Measurements from ENCODE around the gene VEGFA. TPM values are rescaled to one million over a fixed set of nuclear protein-coding genes. Genes with fewer than 3 reads are reported as not detected.
"Not testable (repeated sequence)": the region's sequence is repeated elsewhere in the genome, so short reads cannot be mapped to it uniquely, and the experiment has no call there.

VEGFA gene
- total RNA-seq, 1 experiment from 2014 or later: 112 TPM

- TF ChIP-seq CTCF (conservative IDR thresholded peaks at IDR 0.05): peak; percentile 50
- TF ChIP-seq EZH2 (IDR thresholded peaks at IDR 0.05; ENCODE audit: low read depth): no peak
- Histone ChIP-seq H3K9me2 (ENCODE audit: insufficient read depth) (no peaks in the 10 kb centered on the region), H3K36me3 (ENCODE audit: low read depth) (no peaks in the 10 kb centered on the region), H3K4me3 (no peak overlapping the region), H3K4me2 (no peak overlapping the region), H3K79me2 (ENCODE audit: low read depth) (no peaks in the 10 kb centered on the region), H3K27me3 (ENCODE audit: insufficient read depth, low read depth) (no peaks in the 10 kb centered on the region), H4K20me1 (ENCODE audit: insufficient read depth) (no peaks in the 10 kb centered on the region), H2AFZ (no peak overlapping the region), H3K9me3 (ENCODE audit: insufficient read depth, low read depth) (no peaks in the 10 kb centered on the region), H3K27ac (no peak overlapping the region), H3F3A (ENCODE audit: insufficient read depth, low read depth) (peaks cover 11% of the 10 kb centered on the region; the same call in 1 of the 2 replicates), H3K4me1 (replicated peaks; ENCODE audit: insufficient read depth) (peaks cover 28% of the 10 kb centered on the region)
- ChIA-PET CTCF (interaction anchor here (0.7 kb wide), 1 partner anchor 42 kb away, joined by 4 read pairs; no protein-coding TSS in a partner anchor), POLR2A (ENCODE audit: unreplicated experiment) (interaction anchor here (0.5 to 0.6 kb wide), 2 partner anchors 43 to 151 kb away, joined by 4 to 9 read pairs; no protein-coding TSS in a partner anchor)
- BruUV-seq (replicated peaks): no TSS peak
- peak in 1 of 2 experiments; percentile 42 for DNase-seq
- intact Hi-C loops (cut with micrococcal nuclease; ENCODE audit: unreplicated experiment): no loop called here
Observed at GRCh38 chr6:43817192-43817591, 47.2 kb downstream of the VEGFA start.

- H3K27ac ChIP-seq; H2AFZ ChIP-seq; H3K27me3 ChIP-seq (ENCODE audit: insufficient read depth, low read depth); intact Hi-C loops (cut with micrococcal nuclease; ENCODE audit: unreplicated experiment); H3K9me3 ChIP-seq (ENCODE audit: insufficient read depth, low read depth); H3K36me3 ChIP-seq (ENCODE audit: low read depth); H4K20me1 ChIP-seq (ENCODE audit: insufficient read depth); H3K4me3 ChIP-seq; H3K4me2 ChIP-seq; H3K79me2 ChIP-seq (ENCODE audit: low read depth); DNase-seq; BruUV-seq (replicated peaks); POLR2A ChIA-PET (ENCODE audit: unreplicated experiment); H3K9me2 ChIP-seq (ENCODE audit: insufficient read depth): not testable (repeated sequence)
- CTCF ChIA-PET: interaction anchor here (0.6 to 0.7 kb wide), 2 partner anchors 11 to 405 kb away, joined by 3 to 4 read pairs; no protein-coding TSS in a partner anchor
- Histone ChIP-seq H3K4me1 (replicated peaks; ENCODE audit: insufficient read depth) (peaks cover 14% of the 10 kb centered on the region), H3F3A (ENCODE audit: insufficient read depth, low read depth) (peaks cover 11% of the 10 kb centered on the region; the same call in 1 of the 2 replicates)
Observed at GRCh38 chr6:43818973-43819372, 49.0 kb downstream of the VEGFA start.

- Histone ChIP-seq H2AFZ (no peak overlapping the region), H3F3A (ENCODE audit: insufficient read depth, low read depth) (peaks cover 11% of the 10 kb centered on the region; the same call in 1 of the 2 replicates), H3K4me1 (replicated peaks; ENCODE audit: insufficient read depth) (peaks cover 6% of the 10 kb centered on the region), H3K4me2 (no peak overlapping the region), H3K9me3 (ENCODE audit: insufficient read depth, low read depth) (no peaks in the 10 kb centered on the region), H4K20me1 (ENCODE audit: insufficient read depth) (no peaks in the 10 kb centered on the region), H3K4me3 (no peak overlapping the region), H3K27ac (no peak overlapping the region), H3K36me3 (ENCODE audit: low read depth) (no peaks in the 10 kb centered on the region), H3K79me2 (ENCODE audit: low read depth) (no peaks in the 10 kb centered on the region), H3K9me2 (ENCODE audit: insufficient read depth) (no peaks in the 10 kb centered on the region), H3K27me3 (ENCODE audit: insufficient read depth, low read depth) (no peaks in the 10 kb centered on the region)
- TF ChIP-seq EZH2 (IDR thresholded peaks at IDR 0.05; ENCODE audit: low read depth): no peak
- no peak for TF ChIP-seq CTCF (conservative IDR thresholded peaks at IDR 0.05)
- no TSS peak for BruUV-seq (replicated peaks)
- intact Hi-C loops (cut with micrococcal nuclease; ENCODE audit: unreplicated experiment): no loop called here
- DNase-seq: no peak
- POLR2A ChIA-PET (ENCODE audit: unreplicated experiment): no interaction called here
- CTCF ChIA-PET: interaction anchor here (0.7 kb wide), 1 partner anchor 96 kb away, joined by 3 read pairs; no protein-coding TSS in a partner anchor
Observed at GRCh38 chr6:43819958-43820357, 49.9 kb downstream of the VEGFA start.

- Histone ChIP-seq H3K9me2 (ENCODE audit: insufficient read depth) (no peaks in the 10 kb centered on the region), H2AFZ (no peak overlapping the region), H3F3A (ENCODE audit: insufficient read depth, low read depth) (peaks cover 11% of the 10 kb centered on the region; the same call in 1 of the 2 replicates), H4K20me1 (ENCODE audit: insufficient read depth) (no peaks in the 10 kb centered on the region), H3K4me1 (replicated peaks; ENCODE audit: insufficient read depth) (peaks cover 3% of the 10 kb centered on the region; the same call in 1 of the 2 replicates), H3K36me3 (ENCODE audit: low read depth) (no peaks in the 10 kb centered on the region), H3K79me2 (ENCODE audit: low read depth) (no peaks in the 10 kb centered on the region), H3K27me3 (ENCODE audit: insufficient read depth, low read depth) (no peaks in the 10 kb centered on the region), H3K4me3 (no peak overlapping the region), H3K9me3 (ENCODE audit: insufficient read depth, low read depth) (no peaks in the 10 kb centered on the region), H3K4me2 (no peak overlapping the region), H3K27ac (no peak overlapping the region)
- POLR2A ChIA-PET (ENCODE audit: unreplicated experiment): no interaction called here
- TF ChIP-seq EZH2 (IDR thresholded peaks at IDR 0.05; ENCODE audit: low read depth) (no peak), CTCF (conservative IDR thresholded peaks at IDR 0.05) (no peak)
- DNase-seq: no peak
- intact Hi-C loops (cut with micrococcal nuclease; ENCODE audit: unreplicated experiment): no loop called here
- no TSS peak for BruUV-seq (replicated peaks)
- CTCF ChIA-PET: no interaction called here
Observed at GRCh38 chr6:43820486-43820885, 50.5 kb downstream of the VEGFA start.

Measured in PC-9 (cell line).